Lung (tissue), 12 donors: Measurements from ENCODE around the gene SHISAL2B. TPM values are rescaled to one million over a fixed set of nuclear protein-coding genes. Genes with fewer than 3 reads are reported as not detected.
A peak's percentile ranks its signal among the peaks of the same experiment; 100 is the strongest.

Experiments
- ATAC-seq: fragments of 200-7000 bp; cut with Tn5 transposase; one replicate; pipeline ENCODE4 v1.9.1; 2020; ENCODE audit warnings: moderate number of reproducible peaks; ENCODE audit not compliant: insufficient read depth, low FRiP score
- DNase-seq, 3 donors: peaks; one replicate each; pipeline ENCODE4 v3.0.0-alpha.2; 2013 to 2017
- H3K27ac ChIP-seq, 2 donors: one replicate each; pipeline ENCODE4 v1.5.1; 2013; ENCODE audit warnings: mild to moderate bottlenecking in 2 of 2, moderate library complexity in 2 of 2, control low read depth in 1 of 2, inconsistent platforms in 1 of 2, low read depth in 1 of 2, low read length in 1 of 2
- H3K27me3 ChIP-seq, 3 donors: one replicate each; pipeline ENCODE4 v1.5.1; 2013; ENCODE audit warnings: low read length in 2 of 3; ENCODE audit not compliant: control insufficient read depth in 3 of 3, insufficient read depth in 3 of 3
- H3K36me3 ChIP-seq, 4 donors: one replicate each; pipeline ENCODE4 v1.5.1; 2013; ENCODE audit warnings: low read length in 4 of 4, mild to moderate bottlenecking in 1 of 4, moderate library complexity in 1 of 4; ENCODE audit not compliant: control insufficient read depth in 4 of 4, insufficient read depth in 4 of 4
- H3K4me1 ChIP-seq, 5 donors: one replicate each; pipeline ENCODE4 v1.5.1; 2013; ENCODE audit warnings: low read length in 5 of 5, mild to moderate bottlenecking in 2 of 5, moderate library complexity in 1 of 5; ENCODE audit not compliant: control insufficient read depth in 5 of 5, insufficient read depth in 5 of 5
- H3K4me3 ChIP-seq: one replicate; pipeline ENCODE4 v1.5.1; 2013; ENCODE audit warnings: mild to moderate bottlenecking, control low read depth, moderate library complexity
- H3K9ac ChIP-seq, 2 donors: one replicate each; pipeline ENCODE4 v1.5.1; 2013; ENCODE audit warnings: low read length in 2 of 2, control low read depth in 1 of 2; ENCODE audit not compliant: insufficient read depth in 1 of 2
- H3K9me3 ChIP-seq, 4 donors: one replicate each; pipeline ENCODE4 v1.5.1; 2013; ENCODE audit warnings: low read length in 3 of 4, mild to moderate bottlenecking in 1 of 4, moderate library complexity in 1 of 4; ENCODE audit not compliant: control insufficient read depth in 4 of 4, insufficient read depth in 3 of 4
- CTCF ChIP-seq: IDR thresholded peaks from 2 replicates; pipeline ENCODE4 v1.5.1; 2012; ENCODE audit warnings: mild to moderate bottlenecking; ENCODE audit errors: control extremely low read depth, extremely low read depth
- WGBS, 2 donors: extraction: QIAGEN DNeasy Blood & Tissue Kit; methylation state at CpG; one replicate each; pipeline ENCODE4 v1.1.7; 2013; 5-methylcytosine and 5-hydroxymethylcytosine counted together
- polyA plus RNA-seq, 2 donors: library from polyadenylated mRNA; stranded (reverse); fragments of 200-250 nt; gene quantifications; one replicate each; pipeline ENCODE4 v1.2.1, GENCODE V29; 2013
- total RNA-seq, 2 donors: library from RNA; depleted of rRNA in 1 of 2; stranded (reverse); fragments of >200 nt in 1 of 2; gene quantifications; one replicate each; pipeline ENCODE4 v1.2.1, GENCODE V29; 2014 to 2021
- donor health status: control.
- donor health status: control.
- donor health status: Bipolar disorder and iron deficiency.
- donor health status: healthy.
- donor health status: DM: yes; HTN: yes; CAD: no.

SHISAL2B gene
- total and polyA plus RNA-seq, 4 donors, result 0.34 to 2.8 TPM; not detected in 2

GRCh38 chr5:64666078-64666477, 24.2 kb upstream of the SHISAL2B start:
- Histone ChIP-seq H3K9ac (no peak overlapping the region), H3K9me3 (no peaks in the 10 kb centered on the region), H3K36me3 (no peaks in the 10 kb centered on the region), H3K4me3 (no peak overlapping the region), H3K4me1 (peaks cover 0 to 5% (median 0%) of the 10 kb centered on the region in 5 donors), H3K27ac (no peak overlapping the region), H3K27me3 (no peaks in the 10 kb centered on the region)
- TF ChIP-seq CTCF, result no peak
- no peak for ATAC-seq
- peak in 1 of 3 donors; percentile 7 for DNase-seq
- WGBS, 2 donors, result 42 to 45% methylated on average over 1 of the region's 1 CpG

- 87 to 88% methylated on average over 4 of the region's 4 CpGs for WGBS, 2 donors
- no peaks in the 10 kb centered on the region for H3K27me3 ChIP-seq
- TF ChIP-seq CTCF, result no peak
- H3K9ac ChIP-seq, result no peak overlapping the region
- peaks cover 0 to 3% (median 0%) of the 10 kb centered on the region in 4 donors for H3K9me3 ChIP-seq
- H3K4me3 ChIP-seq, result no peak overlapping the region
- ATAC-seq, result no peak
- H3K36me3 ChIP-seq, result no peaks in the 10 kb centered on the region
- no peak for DNase-seq
- H3K4me1 ChIP-seq, result peaks cover 0 to 5% (median 0%) of the 10 kb centered on the region in 5 donors
- no peak overlapping the region for H3K27ac ChIP-seq
Measured at GRCh38 chr5:64667068-64667467, 23.2 kb upstream of the SHISAL2B start.

- ATAC-seq (no peak), DNase-seq (no peak)
- peaks cover 0 to 1% (median 0%) of the 10 kb centered on the region in 5 donors for H3K4me1 ChIP-seq
- no peak overlapping the region for H3K4me3 ChIP-seq
- 94 to 100% methylated on average over 1 of the region's 1 CpG for WGBS, 2 donors
- H3K9me3 ChIP-seq, result peaks cover 0 to 6% (median 0%) of the 10 kb centered on the region in 4 donors
- H3K27me3 ChIP-seq, result no peaks in the 10 kb centered on the region
- TF ChIP-seq CTCF, result no peak
- no peak overlapping the region for H3K9ac ChIP-seq
- no peak overlapping the region for H3K27ac ChIP-seq
- H3K36me3 ChIP-seq, result no peaks in the 10 kb centered on the region
Measured at GRCh38 chr5:64670277-64670676, 20.0 kb upstream of the SHISAL2B start.

GRCh38 chr5:64671678-64672077, 18.6 kb upstream of the SHISAL2B start:
- peaks cover 0 to 6% (median 0%) of the 10 kb centered on the region in 4 donors for H3K9me3 ChIP-seq
- H3K27ac ChIP-seq, result no peak overlapping the region
- no peak overlapping the region for H3K4me3 ChIP-seq
- WGBS, 2 donors, result 83 to 90% methylated on average over 3 of the region's 3 CpGs
- TF ChIP-seq CTCF, result no peak
- H3K4me1 ChIP-seq, result no peaks in the 10 kb centered on the region
- DNase-seq, result no peak
- H3K27me3 ChIP-seq, result no peaks in the 10 kb centered on the region
- no peaks in the 10 kb centered on the region for H3K36me3 ChIP-seq
- ATAC-seq, result no peak
- no peak overlapping the region for H3K9ac ChIP-seq
